Uterus (tissue), 4 donors: ENCODE data around the gene SSNA1. TPM values are rescaled to one million over a fixed set of nuclear protein-coding genes. Genes with fewer than 3 reads are reported as not detected.

Experiments used
- DNase-seq, 2 donors: peaks; one replicate each; pipeline ENCODE4 v3.0.0-alpha.2; 2019 to 2020
- H3K27ac ChIP-seq, 2 donors: fragments of 200-600 bp; sonication (generic); 1 replicate in 1 of 2; 2 replicates in 1 of 2; pipeline ENCODE4 v1.5.1; 2016 to 2018
- H3K27me3 ChIP-seq, 2 donors: fragments of 200-600 bp; sonication (generic); one replicate each; pipeline ENCODE4 v1.5.1; 2018 to 2019; ENCODE audit warnings: control low read depth in 1 of 2
- H3K36me3 ChIP-seq, 2 donors: fragments of 200-600 bp; sonication (generic); one replicate each; pipeline ENCODE4 v1.5.1; 2019; ENCODE audit warnings: control low read depth in 1 of 2
- H3K4me1 ChIP-seq, 2 donors: fragments of 200-600 bp; sonication (generic); one replicate each; pipeline ENCODE4 v1.5.1; 2018 to 2019; ENCODE audit warnings: control low read depth in 1 of 2
- H3K4me3 ChIP-seq, 2 donors: fragments of 200-600 bp; sonication (generic); 1 replicate in 1 of 2; 2 replicates in 1 of 2; pipeline ENCODE4 v1.5.1; 2018 to 2019; ENCODE audit warnings: mild to moderate bottlenecking in 1 of 2
- H3K9me3 ChIP-seq, 2 donors: fragments of 200-600 bp; sonication (generic); one replicate each; pipeline ENCODE4 v1.5.1; 2019; ENCODE audit warnings: control low read depth in 1 of 2
- CTCF ChIP-seq, 4 experiments: fragments of 200-600 bp in 2 of 4; fragments of 450-650 bp in 2 of 4; sonication (generic) in 2 of 4; IDR thresholded peaks; one replicate each; pipeline ENCODE4 v1.5.1; 2016 to 2019; ENCODE audit warnings: antibody characterized with exemption in 4 of 4, mild to moderate bottlenecking in 2 of 4, moderate library complexity in 1 of 4
- POLR2A ChIP-seq, 2 donors: fragments of 450-650 bp; IDR thresholded peaks; one replicate each; pipeline ENCODE4 v1.6.1; 2016; ENCODE audit warnings: antibody characterized with exemption in 2 of 2, mild to moderate bottlenecking in 1 of 2, moderate library complexity in 1 of 2
- intact Hi-C: fragments of 100-400 bp; cut with DNase I; formaldehyde crosslinking; loops from one replicate; pipeline ENCODE4 v1.15.1; 2023; ENCODE audit warnings: low total_unique reads
- total RNA-seq, 4 donors: library from RNA; depleted of rRNA in 3 of 4; stranded (reverse); fragments of >200 nt in 3 of 4; gene quantifications; one replicate each; pipeline versions ENCODE4 v1.1.0 to v1.2.4, GENCODE V29; 2014 to 2023
- donor health status: DM: yes; HTN: yes; CAD: no.

Gene SSNA1
- total RNA-seq, 4 donors from 2014 or later: 17.1 to 47.1 (median 40.6) TPM

GRCh38 chr9:137163365-137163715, 25.1 kb upstream of the SSNA1 start:
- Histone ChIP-seq H3K27me3 (peaks cover 48 to 91% of the 10 kb centered on the region in 2 donors), H3K27ac (no peak overlapping the region), H3K36me3 (no peaks in the 10 kb centered on the region), H3K4me1 (peaks cover 4 to 25% of the 10 kb centered on the region in 2 donors), H3K9me3 (no peaks in the 10 kb centered on the region), H3K4me3 (no peak overlapping the region)
- no peak for DNase-seq
- intact Hi-C loops: no loop called here
- no peak for TF ChIP-seq POLR2A (IDR thresholded peaks at IDR 0.05)
- no peak for TF ChIP-seq CTCF (IDR thresholded peaks at IDR 0.05)

- intact Hi-C loops: no loop called here
- no peak for TF ChIP-seq POLR2A (IDR thresholded peaks at IDR 0.05)
- no peak for TF ChIP-seq CTCF (IDR thresholded peaks at IDR 0.05)
- DNase-seq: no peak
- peaks cover 4 to 29% of the 10 kb centered on the region in 2 donors for H3K4me1 ChIP-seq
- H3K9me3 ChIP-seq: no peaks in the 10 kb centered on the region
- H3K27me3 ChIP-seq: peaks cover 53 to 87% of the 10 kb centered on the region in 2 donors
- H3K36me3 ChIP-seq: no peaks in the 10 kb centered on the region
- H3K4me3 ChIP-seq: no peak overlapping the region
- H3K27ac ChIP-seq: no peak overlapping the region
Measured at GRCh38 chr9:137163805-137164204, 24.7 kb upstream of the SSNA1 start.

- H3K27ac ChIP-seq: no peak overlapping the region
- intact Hi-C loops: no loop called here
- H3K9me3 ChIP-seq: no peaks in the 10 kb centered on the region
- H3K4me3 ChIP-seq: no peak overlapping the region
- peaks cover 4 to 37% of the 10 kb centered on the region in 2 donors for H3K4me1 ChIP-seq
- no peaks in the 10 kb centered on the region for H3K36me3 ChIP-seq
- peaks cover 58 to 79% of the 10 kb centered on the region in 2 donors for H3K27me3 ChIP-seq
- no peak for TF ChIP-seq POLR2A (IDR thresholded peaks at IDR 0.05)
- no peak for TF ChIP-seq CTCF (IDR thresholded peaks at IDR 0.05)
- no peak for DNase-seq
Measured at GRCh38 chr9:137164370-137165249, 23.9 kb upstream of the SSNA1 start.

GRCh38 chr9:137165250-137165836, 23.1 kb upstream of the SSNA1 start:
- TF ChIP-seq POLR2A (IDR thresholded peaks at IDR 0.05) (no peak), CTCF (IDR thresholded peaks at IDR 0.05) (no peak)
- Histone ChIP-seq H3K27me3 (peaks cover 60 to 78% of the 10 kb centered on the region in 2 donors), H3K9me3 (no peaks in the 10 kb centered on the region), H3K36me3 (no peaks in the 10 kb centered on the region), H3K27ac (no peak overlapping the region), H3K4me3 (no peak overlapping the region), H3K4me1 (peaks cover 4 to 38% of the 10 kb centered on the region in 2 donors)
- no peak for DNase-seq
- intact Hi-C loops: no loop called here
